B cell (primary cell): Measurements from ENCODE around the gene NCCRP1. TPM values are rescaled to one million over a fixed set of nuclear protein-coding genes. Genes with fewer than 3 reads are reported as not detected.
"Not testable (repeated sequence)": the region's sequence is repeated elsewhere in the genome, so short reads cannot be mapped to it uniquely, and the experiment has no call there.

Experiments
- ATAC-seq: fragments of 200-7000 bp; cut with Tn5 transposase; one replicate; pipeline ENCODE4 v1.10.0; 2021; ENCODE audit warnings: low read depth, mild to moderate bottlenecking, moderate number of reproducible peaks, moderate library complexity
- CTCF ChIA-PET: fragments of 350-600 bp; sonication (Branson Sonifier 250); formaldehyde crosslinking; loops from one replicate; lab custom pipeline; 2021; ENCODE audit warnings: antibody characterized with exemption, inconsistent platforms; lab: Charles Lee
- POLR2A ChIA-PET: fragments of 350-600 bp; sonication (Branson Sonifier 250); formaldehyde crosslinking; loops from one replicate; lab custom pipeline; 2021; ENCODE audit warnings: antibody characterized with exemption; lab: Charles Lee
- DNase-seq: peaks from one replicate; pipeline ENCODE4 v3.0.0; 2013
- H2AFZ ChIP-seq: 2 replicates; pipeline ENCODE4 v1.6.1; 2012; ENCODE audit warnings: mild to moderate bottlenecking, low read depth, low read length; ENCODE audit not compliant: insufficient read depth, poor library complexity, severe bottlenecking
- H3K27ac ChIP-seq, 2 donors: 1 replicate in 1 of 2; 2 replicates in 1 of 2; pipeline ENCODE4 v1.5.1; 2012 to 2013; ENCODE audit warnings: low read length in 2 of 2, mild to moderate bottlenecking in 2 of 2, moderate library complexity in 1 of 2
- H3K27me3 ChIP-seq, 4 experiments: fragments of 200-600 bp in 1 of 4; sonication (generic) in 1 of 4; replicated peaks in 1 of 4; 1 replicate in 2 of 4; 2 replicates in 2 of 4; pipeline versions ENCODE4 v1.6.1 to v1.7.0; 2013 to 2016; ENCODE audit warnings: low read length in 3 of 4, mild to moderate bottlenecking in 2 of 4, mixed read lengths in 1 of 4, moderate library complexity in 1 of 4; ENCODE audit not compliant: insufficient read depth in 4 of 4, control insufficient read depth in 3 of 4; ENCODE audit errors: control extremely low read depth in 1 of 4
- H3K36me3 ChIP-seq, 2 experiments: replicated peaks in 1 of 2; 1 replicate in 1 of 2; 2 replicates in 1 of 2; pipeline versions ENCODE4 v1.6.1 to v1.7.1; 2013; ENCODE audit warnings: low read length in 1 of 2; ENCODE audit not compliant: insufficient read depth in 2 of 2, control insufficient read depth in 1 of 2; ENCODE audit errors: control extremely low read depth in 1 of 2, extremely low read depth in 1 of 2
- H3K4me1 ChIP-seq, 2 donors: fragments of 200-600 bp in 1 of 2; sonication (generic) in 1 of 2; 1 replicate in 1 of 2; 2 replicates in 1 of 2; pipeline versions ENCODE4 v1.5.1 to v1.6.1; 2013 to 2017; ENCODE audit warnings: low read length in 2 of 2; ENCODE audit not compliant: control insufficient read depth in 2 of 2, insufficient read depth in 2 of 2
- H3K4me2 ChIP-seq: replicated peaks from 2 replicates; pipeline ENCODE3; 2012; ENCODE audit warnings: mild to moderate bottlenecking, low read depth, low read length; ENCODE audit not compliant: poor library complexity, severe bottlenecking
- H3K4me3 ChIP-seq, 5 experiments: fragments of 200-600 bp in 1 of 5; sonication (generic) in 1 of 5; 1 replicate in 3 of 5; 2 replicates in 2 of 5; pipeline versions ENCODE4 v1.5.1 to v1.7.0; 2011 to 2016; ENCODE audit warnings: low read length in 4 of 5, mild to moderate bottlenecking in 4 of 5, low read depth in 2 of 5, control low read depth in 1 of 5, moderate library complexity in 1 of 5; ENCODE audit not compliant: insufficient read depth in 1 of 5; ENCODE audit errors: control extremely low read depth in 1 of 5, extremely low read depth in 1 of 5
- H3K79me2 ChIP-seq: fragments of 200-600 bp; sonication (generic); one replicate; pipeline ENCODE4 v1.6.0; 2016; ENCODE audit warnings: low read length; ENCODE audit not compliant: control insufficient read depth, insufficient read depth
- H3K9ac ChIP-seq: fragments of 200-600 bp; sonication (generic); 2 replicates; pipeline ENCODE4 v1.6.1; 2017; ENCODE audit warnings: mild to moderate bottlenecking, low read length, moderate library complexity
- H3K9me3 ChIP-seq, 3 donors: one replicate each; pipeline versions ENCODE4 v1.6.1 to v1.7.1; 2013; ENCODE audit warnings: low read length in 2 of 3; ENCODE audit not compliant: control insufficient read depth in 2 of 3, insufficient read depth in 1 of 3; ENCODE audit errors: control extremely low read depth in 1 of 3
- H4K20me1 ChIP-seq: 2 replicates; pipeline ENCODE4 v1.6.0; 2012; ENCODE audit warnings: mild to moderate bottlenecking, low read length; ENCODE audit not compliant: insufficient read depth, control insufficient read depth, poor library complexity, severe bottlenecking
- H3K27ac Mint-ChIP-seq: one replicate; pipeline ENCODE4 v1.8.0; 2021; ENCODE audit warnings: mixed read lengths
- H3K27me3 Mint-ChIP-seq: one replicate; pipeline ENCODE4 v1.8.0; 2021; ENCODE audit warnings: mixed read lengths
- H3K4me1 Mint-ChIP-seq: one replicate; pipeline ENCODE4 v1.8.0; 2021; ENCODE audit warnings: mixed read lengths
- H3K4me3 Mint-ChIP-seq: one replicate; pipeline ENCODE4 v1.8.0; 2021; ENCODE audit warnings: mixed read lengths
- H3K9me3 Mint-ChIP-seq: one replicate; pipeline ENCODE4 v1.8.0; 2022; ENCODE audit warnings: mixed read lengths; ENCODE audit not compliant: insufficient read depth
- EZH2 ChIP-seq: IDR thresholded peaks from 2 replicates; pipeline ENCODE4 v1.6.1; 2012; ENCODE audit warnings: borderline replicate concordance, low read depth, mild to moderate bottlenecking, moderate library complexity, low read length; ENCODE audit not compliant: insufficient read depth, poor library complexity, severe bottlenecking
- WGBS: methylation state at CpG from one replicate; pipeline ENCODE4 v1.1.5; 2013; ENCODE audit warnings: missing lambda C conversion rate; ENCODE audit not compliant: insufficient coverage; 5-methylcytosine and 5-hydroxymethylcytosine counted together
- intact Hi-C: fragments of 100-400 bp; cut with micrococcal nuclease; formaldehyde crosslinking; loops from one replicate; pipeline ENCODE4 v1.10.0; 2022
- polyA plus RNA-seq: library from polyadenylated mRNA; depleted of rRNA; stranded (reverse); fragments of >200 nt; gene quantifications from 2 replicates; pipeline ENCODE4 v1.2.3, GENCODE V29; 2012
- total RNA-seq, 2 donors: library from RNA; stranded (reverse); fragments of 120-200 nt in 1 of 2; gene quantifications; 1 replicate in 1 of 2; 2 replicates in 1 of 2; pipeline versions ENCODE4 v1.2.3 to v1.2.4, GENCODE V29; 2013 to 2022
- TF ChIP-seq, protein P1 (sequence below): fragments of 200-600 bp; IDR thresholded peaks from one replicate; pipeline ENCODE4 v1.8.0; 2022; ENCODE audit warnings: antibody characterized with exemption, mild to moderate bottlenecking

Gene NCCRP1
- total and polyA plus RNA-seq, 2 donors (not counting 1 experiment from before 2014, with no cell fraction given), result 0.04 TPM; not detected in 1

DNA sequence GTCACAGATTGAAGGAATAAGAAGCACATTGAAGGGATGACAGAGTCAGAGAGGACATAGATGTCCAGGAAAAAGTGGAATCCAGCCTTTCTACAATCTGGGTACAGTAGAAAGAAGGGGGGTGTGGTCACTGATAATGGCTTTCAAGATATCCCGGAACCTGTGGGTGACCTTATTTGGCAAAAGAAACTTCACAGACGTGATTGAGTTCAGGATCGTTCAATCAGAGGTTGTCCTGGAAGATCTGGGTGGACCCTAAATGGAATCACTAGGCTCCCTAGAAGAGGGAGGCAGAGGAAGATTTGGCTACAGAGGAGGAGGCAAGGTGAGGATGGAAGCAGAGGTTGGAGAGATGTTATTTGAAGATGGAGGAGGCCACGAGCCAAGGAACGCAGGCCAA lies 20.3 kb downstream of the NCCRP1 start:
- Histone ChIP-seq H4K20me1 (no peaks in the 10 kb centered on the region), H3K27ac (no peak overlapping the region), H3K4me1 (no peaks in the 10 kb centered on the region), H3K79me2 (no peaks in the 10 kb centered on the region), H2AFZ (no peak overlapping the region), H3K9me3 (peaks cover 0 to 15% (median 0%) of the 10 kb centered on the region in 3 donors), H3K9ac (no peak overlapping the region), H3K27me3 (peaks cover 0 to 8% (median 1%) of the 10 kb centered on the region in 4 experiments), H3K4me3 (no peak overlapping the region), H3K36me3 (no peaks in the 10 kb centered on the region), H3K4me2 (no peak overlapping the region)
- intact Hi-C loops, result no loop called here
- Mint-ChIP-seq H3K4me1 (no peaks in the 10 kb centered on the region), H3K27me3 (peaks cover 30% of the 10 kb centered on the region), H3K9me3 (peaks cover 2% of the 10 kb centered on the region), H3K27ac (no peak overlapping the region), H3K4me3 (no peak overlapping the region)
- WGBS, result 93% methylated on average over 5 of the region's 5 CpGs
- TF ChIP-seq EZH2, result no peak
- TF ChIP-seq, protein P1, sequence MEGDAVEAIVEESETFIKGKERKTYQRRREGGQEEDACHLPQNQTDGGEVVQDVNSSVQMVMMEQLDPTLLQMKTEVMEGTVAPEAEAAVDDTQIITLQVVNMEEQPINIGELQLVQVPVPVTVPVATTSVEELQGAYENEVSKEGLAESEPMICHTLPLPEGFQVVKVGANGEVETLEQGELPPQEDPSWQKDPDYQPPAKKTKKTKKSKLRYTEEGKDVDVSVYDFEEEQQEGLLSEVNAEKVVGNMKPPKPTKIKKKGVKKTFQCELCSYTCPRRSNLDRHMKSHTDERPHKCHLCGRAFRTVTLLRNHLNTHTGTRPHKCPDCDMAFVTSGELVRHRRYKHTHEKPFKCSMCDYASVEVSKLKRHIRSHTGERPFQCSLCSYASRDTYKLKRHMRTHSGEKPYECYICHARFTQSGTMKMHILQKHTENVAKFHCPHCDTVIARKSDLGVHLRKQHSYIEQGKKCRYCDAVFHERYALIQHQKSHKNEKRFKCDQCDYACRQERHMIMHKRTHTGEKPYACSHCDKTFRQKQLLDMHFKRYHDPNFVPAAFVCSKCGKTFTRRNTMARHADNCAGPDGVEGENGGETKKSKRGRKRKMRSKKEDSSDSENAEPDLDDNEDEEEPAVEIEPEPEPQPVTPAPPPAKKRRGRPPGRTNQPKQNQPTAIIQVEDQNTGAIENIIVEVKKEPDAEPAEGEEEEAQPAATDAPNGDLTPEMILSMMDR, result no peak
- ChIA-PET POLR2A (no interaction called here), CTCF (no interaction called here)
- no peak for ATAC-seq
- no peak for DNase-seq

DNA sequence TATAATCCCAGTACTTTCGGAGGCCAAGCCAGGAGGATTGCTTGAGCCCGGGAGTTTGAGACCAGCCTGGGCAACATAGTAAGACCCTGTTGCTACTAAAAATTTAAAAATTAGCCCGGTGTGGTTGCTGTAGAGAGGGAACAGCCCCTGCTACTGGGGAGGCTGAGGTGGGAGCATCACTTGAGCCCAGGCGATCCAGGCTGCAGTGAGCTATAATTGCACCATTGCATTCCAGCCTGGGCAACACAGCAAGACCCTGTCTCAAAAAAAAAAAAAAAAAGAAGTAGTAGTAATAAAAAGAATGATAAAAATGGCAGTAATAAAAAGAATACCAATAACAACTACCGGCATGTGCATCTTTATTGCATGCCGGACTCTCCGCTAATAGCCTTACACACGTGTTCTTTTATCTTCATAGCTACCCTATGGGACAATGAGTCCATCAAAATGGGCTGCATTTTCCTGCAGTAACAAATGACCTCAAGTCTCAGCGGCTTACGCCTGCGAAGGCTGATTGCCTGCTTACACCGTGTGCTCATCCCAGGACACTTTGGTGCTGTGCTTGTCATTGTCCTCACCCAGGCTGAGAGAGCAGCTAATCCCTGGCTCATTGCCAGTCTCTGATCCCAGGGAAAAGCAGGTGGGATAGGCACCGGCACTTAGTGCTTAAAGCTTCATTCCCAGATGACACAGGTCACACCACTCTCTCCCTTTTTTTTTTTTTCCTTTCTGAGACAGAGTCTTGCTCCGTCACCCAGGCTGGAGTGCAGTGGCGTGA lies 21.7 kb downstream of the NCCRP1 start:
- TF ChIP-seq EZH2, result no peak
- TF ChIP-seq, protein P1, result no peak
- no peak for DNase-seq
- Histone ChIP-seq H3K9me3 (peaks cover 0 to 15% (median 0%) of the 10 kb centered on the region in 3 donors), H3K4me2 (no peak overlapping the region), H3K27me3 (peaks cover 0 to 10% (median 1%) of the 10 kb centered on the region in 4 experiments), H3K9ac (no peak overlapping the region), H3K36me3 (no peaks in the 10 kb centered on the region), H3K4me3 (no peak overlapping the region), H3K27ac (no peak overlapping the region), H3K79me2 (no peaks in the 10 kb centered on the region), H3K4me1 (no peaks in the 10 kb centered on the region), H4K20me1 (no peaks in the 10 kb centered on the region), H2AFZ (no peak overlapping the region)
- ChIA-PET CTCF (no interaction called here), POLR2A (no interaction called here)
- Mint-ChIP-seq H3K4me3 (no peak overlapping the region), H3K27ac (no peak overlapping the region), H3K4me1 (no peaks in the 10 kb centered on the region), H3K27me3 (peaks cover 35% of the 10 kb centered on the region), H3K9me3 (peaks cover 2% of the 10 kb centered on the region)
- intact Hi-C loops, result no loop called here
- WGBS, result 94% methylated on average over 11 of the region's 15 CpGs
- no peak for ATAC-seq

DNA sequence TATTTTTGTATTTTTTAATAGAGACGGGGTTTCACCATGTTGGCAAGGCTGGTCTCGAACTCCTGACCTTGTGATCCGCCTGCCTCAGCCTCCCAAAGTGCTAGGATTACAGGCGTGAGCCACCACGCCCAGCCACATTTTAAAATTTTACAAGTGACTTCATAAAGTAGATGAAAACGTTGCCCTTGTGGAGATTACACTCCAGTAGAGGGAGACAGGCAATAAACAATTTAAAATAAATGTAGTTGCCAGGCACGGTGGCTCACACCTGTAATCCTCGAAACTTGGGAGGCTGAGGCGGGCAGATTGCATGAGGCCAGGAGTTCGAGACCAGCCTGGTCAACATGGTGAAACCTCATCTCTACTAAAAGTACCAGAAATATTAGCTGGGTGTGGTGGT lies 22.3 kb downstream of the NCCRP1 start:
- Histone ChIP-seq H3K9me3 (peaks cover 0 to 15% (median 0%) of the 10 kb centered on the region in 3 donors), H3K27me3 (peaks cover 0 to 16% (median 4%) of the 10 kb centered on the region in 4 experiments)
- intact Hi-C loops, H3K4me1 ChIP-seq, H3K27ac Mint-ChIP-seq, H3K36me3 ChIP-seq, CTCF ChIA-PET, H3K4me2 ChIP-seq, POLR2A ChIA-PET, H3K79me2 ChIP-seq, H2AFZ ChIP-seq, DNase-seq, H3K9ac ChIP-seq, H3K9me3 Mint-ChIP-seq, H3K4me3 Mint-ChIP-seq, H4K20me1 ChIP-seq, H3K4me1 Mint-ChIP-seq, H3K27ac ChIP-seq, H3K4me3 ChIP-seq, ATAC-seq: not testable (repeated sequence)
- 78% methylated on average over 6 of the region's 10 CpGs for WGBS
- peaks cover 39% of the 10 kb centered on the region for H3K27me3 Mint-ChIP-seq
